Measurements from ENCODE around the gene CCDC71L. TPM values are rescaled to one million over a fixed set of nuclear protein-coding genes. Genes with fewer than 3 reads are reported as not detected.
A peak's percentile ranks its signal among the peaks of the same experiment; 100 is the strongest.

Gene CCDC71L
- total and polyA plus RNA-seq, 2 donors (not counting 1 experiment from before 2014, with no cell fraction given) = 20.3 to 39.1 TPM

DNA sequence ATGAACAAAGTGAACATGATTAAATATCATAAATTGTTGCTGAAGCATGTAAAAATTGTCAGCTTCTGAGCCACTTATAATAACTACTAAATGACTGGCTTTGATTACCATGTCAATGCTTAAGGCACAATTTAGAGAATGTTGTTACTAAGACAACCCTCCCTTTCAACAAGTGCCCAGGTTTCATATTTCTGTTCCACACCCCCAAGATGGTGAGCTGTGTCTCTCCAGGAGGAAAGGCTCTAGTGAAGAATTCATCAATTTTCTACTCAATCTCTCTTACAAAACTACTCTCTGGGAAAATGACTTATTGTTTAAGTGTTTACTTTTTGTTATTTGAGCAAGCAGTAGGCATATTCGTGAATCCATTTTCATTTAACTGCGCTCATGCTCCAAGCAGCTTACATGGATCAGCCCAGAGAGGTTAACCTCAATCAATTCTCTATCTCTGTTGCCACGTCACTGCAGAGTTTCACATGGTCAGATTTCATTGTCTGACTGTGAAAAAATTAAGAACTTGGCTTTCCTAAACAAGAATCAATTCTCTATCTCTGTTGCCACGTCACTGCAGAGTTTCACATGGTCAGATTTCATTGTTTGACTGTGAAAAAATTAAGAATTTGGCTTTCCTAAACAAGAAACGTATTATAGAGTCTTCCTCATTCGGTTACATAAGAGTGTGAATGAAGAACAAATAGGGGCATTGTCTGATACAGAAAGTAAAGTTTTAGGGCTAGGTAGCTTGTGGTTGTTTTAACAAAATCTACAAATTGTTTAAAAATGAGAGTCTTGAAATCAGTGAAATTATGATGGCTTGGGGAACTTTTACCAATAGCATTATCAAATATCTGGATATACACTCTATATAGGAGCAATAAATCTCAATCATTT is 49.7 kb downstream of the CCDC71L start:
- no peaks in the 10 kb centered on the region for H3K79me2 ChIP-seq (ENCODE audit: control insufficient read depth, insufficient read depth, low read length)
- no peaks in the 10 kb centered on the region for H3K36me3 ChIP-seq (ENCODE audit: control insufficient read depth, insufficient read depth, low read length)
- no peaks in the 10 kb centered on the region for H3K9me3 ChIP-seq (ENCODE audit: control insufficient read depth, insufficient read depth, low read depth, low read length)
- no peaks in the 10 kb centered on the region for H3K27me3 ChIP-seq (ENCODE audit: control insufficient read depth, insufficient read depth, low read length)
- no peak overlapping the region for H3K4me3 ChIP-seq (replicated peaks in 1 of 4; ENCODE audit: control extremely low read depth in 1 of 4, insufficient read depth in 1 of 4, low read depth in 3 of 4, low read length in 4 of 4)
- TF ChIP-seq EZH2 (IDR thresholded peaks at IDR 0.05; ENCODE audit: low read length, missing control alignments) = no peak
- TF ChIP-seq, protein P1, sequence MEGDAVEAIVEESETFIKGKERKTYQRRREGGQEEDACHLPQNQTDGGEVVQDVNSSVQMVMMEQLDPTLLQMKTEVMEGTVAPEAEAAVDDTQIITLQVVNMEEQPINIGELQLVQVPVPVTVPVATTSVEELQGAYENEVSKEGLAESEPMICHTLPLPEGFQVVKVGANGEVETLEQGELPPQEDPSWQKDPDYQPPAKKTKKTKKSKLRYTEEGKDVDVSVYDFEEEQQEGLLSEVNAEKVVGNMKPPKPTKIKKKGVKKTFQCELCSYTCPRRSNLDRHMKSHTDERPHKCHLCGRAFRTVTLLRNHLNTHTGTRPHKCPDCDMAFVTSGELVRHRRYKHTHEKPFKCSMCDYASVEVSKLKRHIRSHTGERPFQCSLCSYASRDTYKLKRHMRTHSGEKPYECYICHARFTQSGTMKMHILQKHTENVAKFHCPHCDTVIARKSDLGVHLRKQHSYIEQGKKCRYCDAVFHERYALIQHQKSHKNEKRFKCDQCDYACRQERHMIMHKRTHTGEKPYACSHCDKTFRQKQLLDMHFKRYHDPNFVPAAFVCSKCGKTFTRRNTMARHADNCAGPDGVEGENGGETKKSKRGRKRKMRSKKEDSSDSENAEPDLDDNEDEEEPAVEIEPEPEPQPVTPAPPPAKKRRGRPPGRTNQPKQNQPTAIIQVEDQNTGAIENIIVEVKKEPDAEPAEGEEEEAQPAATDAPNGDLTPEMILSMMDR (conservative IDR thresholded peaks at IDR 0.05 in 1 of 2, IDR thresholded peaks at IDR 0.05 in 1 of 2; ENCODE audit: low read depth in 1 of 2, low read length in 2 of 2) = no peak
- H3K9ac ChIP-seq (ENCODE audit: insufficient read depth, low read length) = no peak overlapping the region
- DNase-seq (ENCODE audit: low read depth in 2 of 2) = peak; percentile 25 to 57
- H3K27ac ChIP-seq (ENCODE audit: insufficient read depth, low read length) = no peak overlapping the region
- no peak overlapping the region for H3K4me2 ChIP-seq (ENCODE audit: extremely low read depth, insufficient read depth, low read length)
- no peaks in the 10 kb centered on the region for H4K20me1 ChIP-seq (ENCODE audit: control insufficient read depth, extremely low read depth, insufficient read depth, low read length)
- H3K4me1 ChIP-seq (ENCODE audit: control insufficient read depth, extremely low read depth, insufficient read depth, low read length) = peaks cover 17% of the 10 kb centered on the region
- H2AFZ ChIP-seq (ENCODE audit: low read length) = no peak overlapping the region

DNA sequence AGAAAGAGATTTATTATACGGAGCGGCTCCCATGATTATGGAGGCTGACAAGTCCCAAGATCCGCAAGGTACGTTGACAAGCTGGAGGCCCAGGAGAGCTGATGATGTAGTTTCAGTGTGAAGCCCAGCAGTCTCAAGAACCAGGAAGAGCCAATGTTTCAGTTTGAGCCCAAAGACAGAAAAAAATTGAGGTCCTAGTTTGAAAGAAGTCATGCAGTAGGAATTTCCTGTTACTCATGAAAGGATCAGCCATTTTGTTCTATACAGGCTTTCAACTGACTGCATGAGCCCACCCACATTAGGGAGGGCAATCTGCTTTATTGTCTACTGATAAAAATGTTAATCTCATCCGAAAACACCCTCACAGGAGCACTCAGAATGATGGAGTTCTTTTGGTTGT is 51.5 kb downstream of the CCDC71L start:
- no peaks in the 10 kb centered on the region for H3K79me2 ChIP-seq (ENCODE audit: control insufficient read depth, insufficient read depth, low read length)
- no peaks in the 10 kb centered on the region for H4K20me1 ChIP-seq (ENCODE audit: control insufficient read depth, extremely low read depth, insufficient read depth, low read length)
- H3K9ac ChIP-seq (ENCODE audit: insufficient read depth, low read length) = no peak overlapping the region
- peak overlapping the region; percentile 30 for H3K27ac ChIP-seq (ENCODE audit: insufficient read depth, low read length)
- H3K36me3 ChIP-seq (ENCODE audit: control insufficient read depth, insufficient read depth, low read length) = no peaks in the 10 kb centered on the region
- H3K9me3 ChIP-seq (ENCODE audit: control insufficient read depth, insufficient read depth, low read depth, low read length) = no peaks in the 10 kb centered on the region
- H3K27me3 ChIP-seq (ENCODE audit: control insufficient read depth, insufficient read depth, low read length) = no peaks in the 10 kb centered on the region
- peak; percentile 69 to 88 for DNase-seq (ENCODE audit: low read depth in 2 of 2)
- peak overlapping the region; percentile 45 for H2AFZ ChIP-seq (ENCODE audit: low read length)
- H3K4me3 ChIP-seq (replicated peaks in 1 of 4; ENCODE audit: control extremely low read depth in 1 of 4, insufficient read depth in 1 of 4, low read depth in 3 of 4, low read length in 4 of 4) = no peak overlapping the region
- H3K4me1 ChIP-seq (ENCODE audit: control insufficient read depth, extremely low read depth, insufficient read depth, low read length) = peaks cover 11% of the 10 kb centered on the region
- no peak overlapping the region for H3K4me2 ChIP-seq (ENCODE audit: extremely low read depth, insufficient read depth, low read length)
- TF ChIP-seq EZH2 (IDR thresholded peaks at IDR 0.05; ENCODE audit: low read length, missing control alignments) = no peak
- TF ChIP-seq, protein P1 (conservative IDR thresholded peaks at IDR 0.05 in 1 of 2, IDR thresholded peaks at IDR 0.05 in 1 of 2; ENCODE audit: low read depth in 1 of 2, low read length in 2 of 2) = no peak

DNA sequence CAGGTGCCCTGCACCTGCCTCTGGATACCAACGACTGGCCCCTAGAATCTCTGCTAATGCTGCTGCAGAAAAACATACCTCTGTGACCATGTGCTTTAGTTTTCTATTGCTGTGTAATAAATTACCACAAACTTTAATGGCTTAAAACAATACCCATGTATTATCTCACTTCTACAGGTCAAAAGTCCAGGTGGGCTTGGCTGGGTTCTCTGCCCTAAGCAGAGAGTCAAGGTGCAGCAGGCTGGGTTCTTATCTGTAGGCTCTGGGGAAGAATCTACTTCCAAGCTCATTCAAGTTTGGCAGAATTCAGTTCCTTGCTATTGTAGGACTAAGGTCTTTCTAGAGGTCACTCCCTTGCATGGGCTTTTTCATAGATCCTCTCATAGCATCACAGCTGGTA is 52.3 kb downstream of the CCDC71L start:
- H4K20me1 ChIP-seq (ENCODE audit: control insufficient read depth, extremely low read depth, insufficient read depth, low read length) = no peaks in the 10 kb centered on the region
- H3K79me2 ChIP-seq (ENCODE audit: control insufficient read depth, insufficient read depth, low read length) = no peaks in the 10 kb centered on the region
- DNase-seq (ENCODE audit: low read depth in 2 of 2) = no peak
- no peaks in the 10 kb centered on the region for H3K27me3 ChIP-seq (ENCODE audit: control insufficient read depth, insufficient read depth, low read length)
- H2AFZ ChIP-seq (ENCODE audit: low read length) = no peak overlapping the region
- H3K4me3 ChIP-seq (replicated peaks in 1 of 4; ENCODE audit: control extremely low read depth in 1 of 4, insufficient read depth in 1 of 4, low read depth in 3 of 4, low read length in 4 of 4) = no peak overlapping the region
- H3K9ac ChIP-seq (ENCODE audit: insufficient read depth, low read length) = no peak overlapping the region
- no peaks in the 10 kb centered on the region for H3K36me3 ChIP-seq (ENCODE audit: control insufficient read depth, insufficient read depth, low read length)
- no peaks in the 10 kb centered on the region for H3K9me3 ChIP-seq (ENCODE audit: control insufficient read depth, insufficient read depth, low read depth, low read length)
- no peak overlapping the region for H3K4me2 ChIP-seq (ENCODE audit: extremely low read depth, insufficient read depth, low read length)
- no peak overlapping the region for H3K27ac ChIP-seq (ENCODE audit: insufficient read depth, low read length)
- TF ChIP-seq, protein P1 (conservative IDR thresholded peaks at IDR 0.05 in 1 of 2, IDR thresholded peaks at IDR 0.05 in 1 of 2; ENCODE audit: low read depth in 1 of 2, low read length in 2 of 2) = no peak
- TF ChIP-seq EZH2 (IDR thresholded peaks at IDR 0.05; ENCODE audit: low read length, missing control alignments) = no peak
- peaks cover 9% of the 10 kb centered on the region for H3K4me1 ChIP-seq (ENCODE audit: control insufficient read depth, extremely low read depth, insufficient read depth, low read length)

Other genes with a start within 250 kb of the CCDC71L start
- gene PIK3CG, start 204.1 kb upstream of the CCDC71L start, total RNA-seq = under 0.01 TPM in 1 of 2 replicates, not detected in the other
- 0.07 and 0.09 TPM in 2 replicates for gene PIK3CG, start 204.1 kb upstream of the CCDC71L start, polyA plus RNA-seq